GM23338 (cell line): Measurements from ENCODE around the gene SMYD3.

Experiments
- CREB1 ChIP-seq: fragments of 250-450 bp; sonication (Bioruptor Pico); IDR thresholded peaks from 2 replicates; pipeline ENCODE4 v1.5.0; 2020; ENCODE audit warnings: low read depth, mild to moderate bottlenecking, moderate library complexity
- EZH2 ChIP-seq: fragments of 200-600 bp; sonication (generic); IDR thresholded peaks from one replicate; pipeline ENCODE4 v1.8.0; 2017; ENCODE audit warnings: antibody characterized with exemption, mild to moderate bottlenecking, low read depth; ENCODE audit not compliant: unreplicated experiment
- EZH2phosphoT487 ChIP-seq: fragments of 200-600 bp; sonication (generic); IDR thresholded peaks from one replicate; pipeline ENCODE4 v1.8.1; 2018; ENCODE audit warnings: antibody characterized with exemption; ENCODE audit not compliant: unreplicated experiment
- NANOG ChIP-seq: IDR thresholded peaks from 2 replicates; pipeline ENCODE4 v1.6.1; 2016; ENCODE audit warnings: antibody characterized with exemption, borderline replicate concordance
- ZNF114 ChIP-seq: fragments of 250-450 bp; sonication (Bioruptor Pico); IDR thresholded peaks from 2 replicates; pipeline ENCODE4 v1.5.0; 2020; ENCODE audit warnings: mild to moderate bottlenecking, moderate library complexity
- TF ChIP-seq, protein P1 (sequence below), 2 experiments: fragments of 200-600 bp in 1 of 2; sonication (generic) in 1 of 2; conservative IDR thresholded peaks; 2 replicates each; pipeline versions ENCODE4 v1.5.1 to v1.6.1; 2016 to 2017; ENCODE audit warnings: antibody characterized with exemption in 2 of 2, low read depth in 2 of 2, mild to moderate bottlenecking in 2 of 2, moderate library complexity in 1 of 2

DNA sequence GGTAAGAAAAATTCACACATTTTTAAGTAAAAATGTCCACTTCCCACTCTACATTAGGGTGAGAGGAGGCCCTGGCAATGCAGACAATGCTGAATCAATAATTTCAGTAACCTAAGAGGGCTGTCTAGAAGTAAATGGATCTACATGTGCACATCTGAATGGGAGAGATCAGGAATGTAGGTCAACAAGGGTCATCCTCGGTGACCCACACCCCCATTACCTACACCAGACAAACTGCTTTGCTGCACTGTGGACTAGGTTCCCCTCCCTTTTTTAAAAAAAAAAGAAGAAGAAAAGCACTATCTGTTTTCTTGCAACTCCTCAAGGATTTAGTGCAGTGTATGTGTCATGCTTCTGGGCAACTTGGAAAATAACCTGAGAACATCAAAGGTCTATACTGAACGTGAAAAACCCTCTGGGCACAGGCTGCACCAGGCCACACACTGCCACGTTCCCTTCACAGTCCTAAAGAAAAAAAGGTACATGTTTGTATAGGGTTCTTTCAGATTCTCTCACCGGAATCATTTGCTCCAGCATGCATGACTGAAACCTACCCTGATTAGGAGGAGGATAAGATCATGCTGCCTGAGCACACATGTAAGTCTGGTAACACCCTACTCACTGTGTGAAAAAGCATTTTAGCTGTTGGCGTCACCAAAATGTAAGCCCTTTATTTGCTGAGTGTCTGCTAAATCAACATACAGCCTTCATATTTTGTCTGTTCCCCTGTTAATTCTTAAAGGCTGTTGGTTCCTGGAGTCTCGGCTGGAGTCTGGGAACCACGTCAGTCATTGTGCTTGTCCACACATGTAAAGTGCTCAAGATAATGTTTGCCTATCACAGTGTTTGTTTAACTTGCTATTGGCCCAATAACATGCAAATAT, 341.0 kb downstream of the SMYD3 start:
- no peak for TF ChIP-seq CREB1 (CRISPR knock-in tag)
- TF ChIP-seq, protein P1, sequence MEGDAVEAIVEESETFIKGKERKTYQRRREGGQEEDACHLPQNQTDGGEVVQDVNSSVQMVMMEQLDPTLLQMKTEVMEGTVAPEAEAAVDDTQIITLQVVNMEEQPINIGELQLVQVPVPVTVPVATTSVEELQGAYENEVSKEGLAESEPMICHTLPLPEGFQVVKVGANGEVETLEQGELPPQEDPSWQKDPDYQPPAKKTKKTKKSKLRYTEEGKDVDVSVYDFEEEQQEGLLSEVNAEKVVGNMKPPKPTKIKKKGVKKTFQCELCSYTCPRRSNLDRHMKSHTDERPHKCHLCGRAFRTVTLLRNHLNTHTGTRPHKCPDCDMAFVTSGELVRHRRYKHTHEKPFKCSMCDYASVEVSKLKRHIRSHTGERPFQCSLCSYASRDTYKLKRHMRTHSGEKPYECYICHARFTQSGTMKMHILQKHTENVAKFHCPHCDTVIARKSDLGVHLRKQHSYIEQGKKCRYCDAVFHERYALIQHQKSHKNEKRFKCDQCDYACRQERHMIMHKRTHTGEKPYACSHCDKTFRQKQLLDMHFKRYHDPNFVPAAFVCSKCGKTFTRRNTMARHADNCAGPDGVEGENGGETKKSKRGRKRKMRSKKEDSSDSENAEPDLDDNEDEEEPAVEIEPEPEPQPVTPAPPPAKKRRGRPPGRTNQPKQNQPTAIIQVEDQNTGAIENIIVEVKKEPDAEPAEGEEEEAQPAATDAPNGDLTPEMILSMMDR (conservative IDR thresholded peaks at IDR 0.05; ENCODE audit: low read depth in 2 of 2): no peak
- TF ChIP-seq EZH2: no peak
- no peak for TF ChIP-seq EZH2phosphoT487
- TF ChIP-seq NANOG: no peak
- TF ChIP-seq ZNF114 (CRISPR knock-in tag): no peak
